GM11168 (cell line): ENCODE data around the gene ST3GAL3.

Experiments
- in situ Hi-C: fragments of 300-500 bp; cut with MboI; formaldehyde crosslinking; loops from one replicate; pipeline ENCODE4 v1.12.0; 2022; ENCODE audit warnings: low sequenced_read_pairs; ENCODE audit not compliant: unreplicated experiment

Gene ST3GAL3, protein sequence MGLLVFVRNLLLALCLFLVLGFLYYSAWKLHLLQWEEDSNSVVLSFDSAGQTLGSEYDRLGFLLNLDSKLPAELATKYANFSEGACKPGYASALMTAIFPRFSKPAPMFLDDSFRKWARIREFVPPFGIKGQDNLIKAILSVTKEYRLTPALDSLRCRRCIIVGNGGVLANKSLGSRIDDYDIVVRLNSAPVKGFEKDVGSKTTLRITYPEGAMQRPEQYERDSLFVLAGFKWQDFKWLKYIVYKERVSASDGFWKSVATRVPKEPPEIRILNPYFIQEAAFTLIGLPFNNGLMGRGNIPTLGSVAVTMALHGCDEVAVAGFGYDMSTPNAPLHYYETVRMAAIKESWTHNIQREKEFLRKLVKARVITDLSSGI

DNA sequence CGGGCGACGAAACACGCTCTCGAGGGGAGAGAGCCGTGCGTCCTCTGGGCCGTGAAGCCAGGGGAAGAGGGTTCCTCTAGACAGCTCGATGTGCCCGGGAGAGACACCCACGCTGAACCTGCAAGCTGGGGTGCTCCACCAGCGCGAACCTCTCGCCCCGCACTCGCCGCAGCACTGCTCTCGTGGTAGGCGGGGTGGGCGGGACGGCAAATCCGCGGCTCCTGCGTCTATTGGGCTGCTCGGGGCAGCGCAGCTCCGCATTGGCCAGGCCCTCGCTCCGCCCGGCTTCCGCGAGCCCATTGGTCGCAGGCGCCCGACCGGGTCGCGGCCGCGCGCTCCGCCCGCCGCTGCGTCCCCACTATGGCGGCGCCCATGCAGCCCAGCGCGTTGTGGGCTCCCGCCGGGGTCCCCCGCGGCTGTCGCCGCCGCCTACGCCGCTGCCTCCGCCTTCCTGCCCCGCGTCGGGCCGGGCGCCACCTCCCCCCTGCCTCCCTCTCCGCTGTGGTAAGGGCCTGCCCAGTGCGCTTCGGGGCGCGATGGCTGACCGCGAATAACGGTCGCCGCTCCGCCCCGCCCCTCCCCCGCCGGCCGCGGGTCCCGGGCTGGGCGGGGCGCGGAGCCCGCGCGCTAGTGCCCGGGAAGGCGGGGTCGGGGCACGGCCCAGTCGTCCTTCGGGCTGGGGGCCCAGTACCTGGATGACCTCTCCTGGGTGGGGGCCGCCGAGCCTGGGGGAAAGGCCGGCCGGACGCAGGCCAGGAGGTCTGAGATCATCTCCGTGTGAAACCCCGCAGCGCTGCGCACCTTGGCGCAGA is at the start of gene ST3GAL3:
Gene ST3GAL3 (plus strand): TSS at position 347 of the 812 bp plus-strand sequence. CDS start 28,727 bp downstream, outside the sequence.
- in situ Hi-C loops: no loop called here

DNA sequence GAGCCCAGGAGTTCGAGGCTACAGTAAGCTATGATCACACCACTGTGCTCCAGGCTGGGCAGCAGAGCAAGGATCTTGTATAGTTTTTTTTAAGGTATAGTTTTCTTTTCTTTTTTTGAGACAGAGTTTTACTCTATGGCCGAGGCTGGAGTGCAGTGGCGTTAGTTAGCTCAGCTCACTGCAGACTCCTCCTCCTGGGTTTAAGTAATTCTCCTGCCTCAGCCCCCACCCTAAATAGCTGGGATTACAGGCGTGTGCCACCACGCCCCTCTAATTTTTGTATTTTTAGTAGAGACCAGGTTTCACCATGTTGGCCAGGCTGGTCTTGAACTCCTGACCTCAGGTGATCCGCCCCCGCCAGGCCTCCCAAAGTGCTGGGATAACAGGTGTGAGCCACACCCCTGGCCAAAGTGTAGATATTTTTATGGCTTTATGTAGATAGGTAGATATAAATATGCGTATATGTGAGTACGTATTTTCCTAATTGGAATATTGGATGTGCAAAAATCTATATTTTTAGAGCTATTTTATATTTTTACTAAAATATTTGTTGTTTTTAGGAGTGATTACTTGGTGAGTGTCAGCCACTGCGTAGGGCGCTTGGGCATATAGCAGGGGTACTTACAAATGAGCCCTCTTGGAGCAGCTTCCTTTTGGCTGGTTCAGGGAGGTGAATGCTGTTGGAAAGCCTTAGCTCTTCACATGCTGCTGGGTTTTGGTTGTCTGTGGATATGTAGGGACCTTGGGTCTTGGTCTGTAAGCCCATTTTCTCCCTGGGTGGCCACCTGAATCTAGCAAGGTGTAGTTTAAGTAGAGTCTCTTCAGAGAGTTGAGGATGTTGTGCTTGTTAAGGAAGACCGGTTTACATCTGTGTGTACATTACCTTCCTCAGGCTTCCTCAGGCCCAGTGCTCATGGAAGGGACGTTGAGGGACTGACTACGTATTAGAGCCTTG is 47.8 kb upstream of the ST3GAL3 start:
- in situ Hi-C loops: no loop called here

DNA sequence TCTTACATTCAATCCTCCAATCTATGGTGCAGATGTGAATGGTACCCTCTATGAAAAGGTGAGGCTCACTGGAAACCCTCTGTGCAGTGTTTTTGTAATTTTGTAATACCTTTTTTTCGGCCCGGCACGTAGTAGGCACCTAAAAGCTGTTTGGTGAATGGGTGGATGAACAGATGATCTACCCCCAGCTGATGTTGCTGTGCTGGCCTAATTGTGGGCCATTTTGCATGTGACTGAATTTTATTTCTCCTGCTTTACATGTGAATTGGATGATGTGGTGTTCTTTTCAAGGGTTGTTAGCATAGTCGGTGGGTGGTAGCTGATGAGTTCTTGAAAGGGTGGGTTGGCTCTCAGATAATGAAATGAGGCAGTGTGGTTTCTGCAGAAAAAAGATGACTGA is 47.0 kb upstream of the ST3GAL3 start:
- in situ Hi-C loops: no loop called here

DNA sequence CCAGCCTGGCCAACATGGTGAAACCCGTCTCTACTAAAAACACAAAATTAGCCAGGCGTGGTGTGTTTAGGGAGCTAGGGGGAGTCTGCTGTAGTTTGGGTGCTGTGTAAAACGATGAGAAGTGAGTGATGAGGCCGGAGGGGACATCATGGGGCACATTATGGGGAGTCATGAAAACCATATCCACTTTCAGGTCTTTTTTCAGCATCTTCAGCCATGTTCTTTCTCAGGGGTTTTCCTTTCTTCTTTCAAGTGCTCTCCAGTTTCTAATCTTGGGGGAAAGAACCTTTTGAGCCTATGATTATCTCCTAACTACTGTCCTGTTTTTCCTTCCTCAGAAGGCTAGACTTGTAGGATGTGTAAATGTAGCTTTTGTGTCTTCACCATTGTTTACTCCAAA is 43.0 kb upstream of the ST3GAL3 start:
- in situ Hi-C loops: no loop called here

DNA sequence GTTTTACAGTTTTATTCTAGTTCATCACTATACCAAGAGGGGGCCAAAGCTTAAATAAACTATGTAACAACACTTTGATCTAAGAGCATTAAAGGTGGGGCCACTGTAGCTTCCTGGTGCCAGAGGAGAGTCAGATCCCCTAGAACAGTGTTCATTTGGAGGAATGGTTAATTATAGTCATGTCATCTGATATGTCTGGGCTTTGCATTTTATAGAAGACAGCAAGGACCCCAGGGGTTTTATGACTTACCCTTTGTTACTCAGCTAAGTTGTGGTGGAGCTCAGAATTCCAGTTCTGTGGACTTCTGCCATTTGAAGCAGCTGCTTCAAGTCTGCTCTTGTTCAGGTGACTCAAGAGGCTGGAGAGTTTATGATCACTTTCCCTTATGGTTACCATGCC is 40.7 kb upstream of the ST3GAL3 start:
- in situ Hi-C loops: no loop called here

DNA sequence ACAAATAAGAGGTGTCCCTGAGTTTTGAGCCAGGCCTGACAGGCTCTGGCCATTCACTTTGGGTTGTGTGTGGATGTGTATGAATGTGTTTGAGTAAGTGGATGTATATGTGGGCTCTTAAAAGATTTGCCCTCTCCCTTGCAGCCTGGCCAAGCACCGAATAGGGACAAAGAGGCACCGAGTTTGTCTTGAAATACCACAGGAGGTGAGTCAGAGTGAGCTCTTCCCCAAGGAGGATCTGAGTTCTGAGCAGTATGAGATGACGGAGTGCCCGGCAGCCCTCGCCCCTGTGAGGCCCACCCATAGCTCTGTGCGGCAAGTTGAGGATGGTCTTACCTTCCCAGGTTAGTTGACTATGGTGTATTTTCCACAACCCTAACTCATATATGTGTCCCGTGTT is 38.4 kb upstream of the ST3GAL3 start:
- in situ Hi-C loops: no loop called here

DNA sequence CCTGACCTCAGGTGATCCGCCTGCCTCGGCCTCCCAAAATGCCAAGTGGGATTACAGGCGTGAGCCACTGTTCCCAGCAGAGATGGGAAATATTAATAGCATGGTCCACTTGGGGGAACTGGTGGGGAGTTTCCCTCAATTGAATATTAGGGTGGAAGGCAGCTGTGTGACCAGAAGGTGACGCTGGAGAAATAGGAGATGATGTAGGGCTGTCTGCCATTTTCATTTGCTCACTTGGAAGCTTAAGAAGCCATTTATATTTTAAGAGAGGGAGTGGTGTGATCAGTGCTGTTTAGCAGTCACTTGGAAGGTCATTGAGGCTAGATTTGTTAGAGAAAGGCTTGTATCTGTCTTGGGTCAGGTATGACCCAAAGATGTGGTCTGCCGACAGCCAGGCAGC is 37.5 kb upstream of the ST3GAL3 start:
- in situ Hi-C loops: no loop called here

DNA sequence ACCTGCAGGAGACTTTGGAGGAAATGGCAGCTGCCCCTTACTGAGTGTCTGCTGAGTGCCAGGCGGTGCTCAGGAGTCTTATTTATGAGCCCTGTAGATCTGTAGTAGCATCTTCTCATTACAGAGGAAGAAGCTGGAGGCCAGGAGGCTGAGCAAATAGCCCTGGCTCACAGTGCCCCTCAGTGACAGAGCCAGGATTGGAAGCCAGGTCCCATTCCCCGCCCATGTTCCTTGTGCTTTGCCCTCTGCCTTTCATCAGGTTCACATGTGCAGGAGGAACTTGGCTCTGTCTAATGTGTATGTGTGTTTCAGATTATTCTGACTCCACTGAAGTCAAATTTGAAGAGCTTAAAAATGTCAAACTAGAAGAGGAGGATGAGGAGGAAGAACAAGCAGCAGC is 36.1 kb upstream of the ST3GAL3 start:
- in situ Hi-C loops: no loop called here

DNA sequence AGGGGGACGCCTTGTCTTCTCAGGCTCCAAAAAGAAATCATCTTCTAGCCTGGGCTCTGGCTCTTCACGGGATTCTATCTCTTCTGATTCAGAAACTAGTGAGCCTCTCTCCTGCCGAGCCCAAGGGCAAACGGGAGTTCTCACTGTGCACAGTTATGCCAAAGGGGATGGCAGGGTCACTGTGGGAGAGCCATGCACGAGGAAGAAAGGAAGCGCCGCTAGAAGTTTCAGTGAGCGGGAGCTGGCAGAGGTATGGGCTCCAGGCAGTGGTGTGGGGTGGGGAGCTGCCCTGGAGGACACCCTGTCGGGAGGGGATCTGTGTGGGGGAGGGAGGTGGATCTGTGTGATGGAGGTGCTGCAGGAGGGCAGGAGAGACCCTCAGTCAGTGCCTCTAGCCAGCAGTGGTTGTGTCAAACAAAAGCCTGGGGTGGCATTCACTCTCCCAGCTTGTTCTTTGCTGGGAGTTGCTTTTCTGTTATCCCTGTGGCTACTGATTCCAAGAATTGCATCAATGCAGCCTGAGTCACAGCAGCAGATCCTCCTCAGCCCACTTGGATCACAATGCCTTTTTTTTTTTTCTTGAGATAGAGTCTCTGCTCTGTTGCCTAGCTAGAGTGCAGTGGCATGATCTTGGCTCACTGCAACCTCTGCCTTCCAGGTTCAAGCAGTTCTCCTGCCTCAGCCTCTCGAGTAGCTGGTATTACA is 35.6 kb upstream of the ST3GAL3 start:
- in situ Hi-C loops: no loop called here

DNA sequence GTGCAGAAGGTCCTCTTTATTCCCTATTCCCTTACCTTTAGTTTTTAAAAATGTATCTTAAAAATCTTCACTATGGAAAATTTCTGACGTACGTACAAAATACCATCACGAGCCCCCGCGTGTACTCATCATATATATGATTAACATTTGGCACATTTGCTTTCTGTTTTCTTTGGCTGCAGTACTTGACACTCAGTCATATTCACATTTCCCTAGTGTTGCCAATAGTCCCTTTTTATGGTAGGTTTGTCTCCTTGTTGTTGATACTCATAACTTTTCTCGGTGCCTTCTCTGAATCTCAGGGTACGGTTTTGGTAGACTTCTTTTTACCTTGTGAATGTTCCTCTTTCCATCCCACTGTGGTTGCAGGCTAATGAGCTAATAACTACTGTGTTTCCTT is 34.1 kb upstream of the ST3GAL3 start:
- in situ Hi-C loops: no loop called here

DNA sequence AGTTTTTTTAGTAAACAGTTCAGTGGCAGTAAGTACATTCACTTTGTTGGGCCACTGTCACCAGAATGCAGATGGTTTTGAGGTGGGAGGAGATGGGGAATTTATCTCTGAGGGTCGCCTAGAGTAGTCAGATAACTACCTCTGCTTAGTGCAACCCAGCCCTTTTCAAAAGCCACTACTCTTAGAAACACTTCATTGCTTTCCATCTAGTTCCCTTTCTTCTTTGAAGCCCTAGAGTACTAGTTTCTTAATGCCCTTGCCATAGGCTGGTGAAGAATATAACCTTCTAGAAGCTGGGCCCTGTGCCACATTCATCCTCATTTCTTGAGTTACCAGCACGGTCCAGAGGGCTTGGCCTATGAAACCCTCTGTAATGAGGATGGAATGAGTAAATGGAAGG is 28.4 kb upstream of the ST3GAL3 start:
- in situ Hi-C loops: no loop called here

DNA sequence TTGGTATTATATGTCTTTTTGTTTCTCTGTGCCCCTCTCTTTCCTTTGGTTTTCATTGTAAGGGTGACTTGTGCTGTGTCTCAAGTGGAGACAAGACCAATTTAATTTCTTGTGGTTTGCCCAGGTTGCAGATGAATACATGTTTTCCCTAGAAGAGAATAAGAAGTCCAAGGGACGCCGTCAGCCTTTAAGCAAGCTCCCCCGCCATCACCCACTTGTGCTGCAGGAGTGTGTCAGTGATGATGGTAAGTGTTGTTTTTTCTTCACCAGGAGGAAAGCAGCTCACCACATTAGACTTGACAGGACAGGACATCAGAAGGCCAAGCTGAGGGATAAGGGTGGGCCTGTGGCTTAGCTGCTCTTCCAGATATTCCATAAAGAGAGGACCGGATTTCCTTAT is 23.8 kb upstream of the ST3GAL3 start:
- in situ Hi-C loops: no loop called here

DNA sequence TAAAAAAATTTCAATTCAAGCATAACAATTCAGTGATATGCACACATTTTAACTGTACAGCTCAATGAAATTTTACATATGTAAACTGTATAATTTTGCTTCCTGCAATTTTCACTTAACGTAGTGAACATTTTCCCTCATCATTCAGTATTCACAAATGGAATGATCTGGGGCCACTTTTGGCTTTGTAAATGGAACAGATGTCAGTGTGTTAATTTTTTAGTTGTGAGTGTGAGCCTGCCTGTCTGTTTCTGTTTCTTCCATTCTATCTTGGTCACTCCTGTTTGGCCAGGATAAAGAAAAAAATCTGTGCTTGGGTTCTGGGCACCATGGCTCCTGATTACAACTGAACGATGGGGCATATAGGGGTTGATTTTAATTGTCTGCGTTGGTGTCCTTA is 20.5 kb upstream of the ST3GAL3 start:
- in situ Hi-C loops: no loop called here

DNA sequence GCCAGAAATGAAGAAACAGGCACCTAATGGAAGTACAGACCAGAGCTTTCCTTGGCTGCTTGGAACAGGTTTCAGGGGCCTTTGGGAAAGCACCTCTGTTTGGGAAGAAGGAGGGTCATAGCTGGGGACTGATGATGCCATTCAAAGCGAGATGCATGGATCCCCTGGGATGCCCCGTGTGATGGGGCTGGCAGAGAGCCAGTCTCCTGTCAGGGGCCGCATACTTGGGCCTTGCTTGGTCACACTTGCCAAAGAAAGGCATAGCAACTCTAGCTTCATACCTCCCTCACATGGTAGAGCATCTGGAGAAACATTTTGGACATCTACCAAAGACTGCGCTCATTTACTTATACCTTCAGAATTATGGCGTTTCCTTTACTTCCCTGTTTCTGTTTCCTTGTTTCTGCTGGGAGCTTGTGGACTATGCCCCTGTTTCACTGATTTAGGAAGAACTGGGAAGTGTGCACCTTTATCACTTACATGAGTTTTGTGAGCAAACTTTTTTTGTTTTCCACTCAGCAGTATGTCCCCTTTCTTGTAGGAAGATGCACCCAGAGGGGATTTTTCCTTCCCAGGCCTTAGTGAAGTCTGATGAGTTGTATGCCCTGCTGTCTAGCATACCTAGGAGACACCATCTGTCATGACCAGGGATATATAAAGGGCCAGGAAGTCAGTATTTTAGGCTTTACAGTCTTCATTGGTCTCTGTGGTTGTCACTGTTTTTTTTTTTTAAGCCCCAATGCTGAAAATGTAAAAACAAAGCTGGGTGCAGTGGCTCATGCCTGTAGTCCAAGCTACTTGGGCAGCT is 19.8 kb upstream of the ST3GAL3 start:
- in situ Hi-C loops: no loop called here

DNA sequence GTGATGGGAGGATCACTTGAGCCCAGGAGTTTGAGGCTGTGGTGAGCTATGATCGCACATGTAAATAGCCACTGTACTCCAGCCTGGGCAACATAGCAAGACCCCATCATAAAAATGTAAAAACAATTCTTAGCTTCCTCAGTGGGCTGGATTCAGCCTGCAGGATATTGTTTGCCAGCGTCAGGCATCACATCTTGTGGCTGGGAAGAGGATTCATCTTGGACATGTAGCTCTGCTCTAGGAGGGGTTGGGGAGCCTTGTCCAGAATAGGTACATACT is 19.3 kb upstream of the ST3GAL3 start:
- in situ Hi-C loops: no loop called here

DNA sequence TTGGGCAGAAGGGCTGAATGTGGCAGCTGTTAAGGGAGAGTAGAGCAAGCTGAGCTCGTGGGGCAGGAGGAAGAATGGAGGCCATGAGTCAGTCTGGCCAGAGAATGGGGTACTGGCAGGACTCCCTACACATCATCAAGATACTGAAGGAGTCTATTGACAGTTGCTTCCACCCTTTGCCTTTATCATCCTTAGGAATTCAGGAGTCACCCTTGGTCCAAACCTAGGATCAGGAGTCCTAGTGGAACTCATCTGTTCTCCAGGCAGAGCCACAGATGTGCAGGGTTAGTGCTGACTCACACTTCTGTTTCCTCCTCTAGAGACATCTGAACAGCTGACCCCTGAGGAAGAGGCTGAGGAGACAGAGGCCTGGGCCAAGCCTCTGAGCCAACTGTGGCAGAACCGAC is 18.7 kb upstream of the ST3GAL3 start:
- in situ Hi-C loops: no loop called here

DNA sequence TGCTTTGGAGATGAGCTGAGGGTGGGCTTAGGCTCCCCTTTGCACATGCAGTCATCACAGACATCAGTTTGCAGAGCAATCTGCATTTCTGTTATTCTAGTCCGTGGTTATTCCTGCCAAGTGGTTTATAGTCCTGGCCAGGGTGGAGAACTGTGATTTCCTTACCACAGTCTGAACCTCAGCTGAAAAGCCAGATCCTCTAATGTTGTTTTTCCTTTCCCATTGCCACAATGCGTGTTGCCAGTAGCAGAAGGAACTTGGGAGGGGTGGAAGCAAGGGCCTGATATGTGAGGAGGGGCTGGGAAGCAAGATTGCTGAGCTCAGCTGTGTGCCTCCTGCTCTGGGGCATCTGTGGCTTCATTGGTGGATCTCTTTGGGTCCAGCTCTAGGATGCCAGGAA is 18.0 kb upstream of the ST3GAL3 start:
- in situ Hi-C loops: no loop called here

DNA sequence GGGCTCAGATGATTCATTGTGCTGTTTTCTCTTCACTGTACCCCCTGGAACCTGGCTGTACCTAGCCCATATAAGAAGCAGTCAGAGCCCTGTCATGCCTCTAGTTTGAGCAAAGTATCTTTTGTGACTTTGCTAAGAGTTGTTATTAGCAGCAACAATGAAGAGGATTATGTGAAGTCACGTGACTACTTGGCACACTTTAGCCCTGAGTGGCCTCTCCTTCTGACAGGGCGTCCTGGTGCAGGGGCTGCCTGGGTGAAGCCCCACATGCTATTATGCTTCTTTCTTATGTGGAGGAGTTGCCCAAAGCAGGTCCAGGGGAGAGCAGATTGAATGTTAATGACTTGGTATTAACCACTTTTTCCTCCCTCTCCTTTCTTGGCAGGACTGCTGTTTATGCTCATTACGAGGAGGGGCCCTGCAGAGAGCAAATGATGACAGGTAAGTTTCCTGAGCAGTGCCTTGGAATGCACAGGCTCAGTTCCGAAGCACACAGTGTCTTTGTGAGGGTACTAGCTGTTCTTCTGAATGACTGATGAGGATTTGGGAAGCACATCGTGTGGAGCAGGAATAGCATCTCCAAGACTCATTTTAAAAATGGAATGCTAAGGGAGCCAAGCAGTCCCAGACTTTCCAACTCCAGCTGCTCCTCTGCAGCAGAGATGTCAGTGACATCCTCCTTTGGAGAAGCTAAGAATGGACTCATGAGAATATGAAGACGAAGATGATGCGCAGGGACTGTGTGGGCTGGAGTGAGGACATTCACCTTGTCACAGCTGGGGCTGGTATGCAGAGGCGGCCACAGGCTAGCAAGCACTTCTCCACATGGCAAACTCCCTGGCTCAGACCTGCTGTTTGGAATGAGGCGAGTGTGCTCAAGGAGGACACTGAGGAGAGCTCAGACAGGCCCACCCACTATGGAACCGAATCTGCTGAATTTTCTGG is 15.2 kb upstream of the ST3GAL3 start:
- in situ Hi-C loops: no loop called here
